SK-N-MC (cell line): ENCODE data around the gene ANKRD52.

Source experiments
- DNase-seq: peaks from one replicate; pipeline ENCODE4 v3.0.0-alpha.2; 2011; ENCODE audit warnings: low read depth, low spot score
- H3K27ac ChIP-seq: fragments of 200-600 bp; sonication (generic); 2 replicates; pipeline ENCODE4 v1.5.1; 2016; ENCODE audit warnings: mixed run types
- H3K36me3 ChIP-seq: fragments of 200-600 bp; sonication (generic); 2 replicates; pipeline ENCODE4 v1.6.1; 2017; ENCODE audit warnings: antibody characterized with exemption, low read length, mixed read lengths; ENCODE audit not compliant: insufficient read depth
- H3K4me3 ChIP-seq: fragments of 200-600 bp; sonication (generic); 2 replicates; pipeline ENCODE4 v1.5.1; 2016
- H3K9ac ChIP-seq: fragments of 200-600 bp; sonication (generic); 2 replicates; pipeline ENCODE4 v1.8.0; 2017; ENCODE audit warnings: mixed run types, mixed read lengths; ENCODE audit not compliant: insufficient read length
- H3K9me3 ChIP-seq: fragments of 200-600 bp; sonication (generic); 2 replicates; pipeline ENCODE4 v1.6.1; 2017; ENCODE audit warnings: low read depth, mild to moderate bottlenecking, antibody characterized with exemption, low read length, moderate library complexity, mixed read lengths
- EZH2 ChIP-seq: fragments of 200-600 bp; sonication (generic); IDR thresholded peaks from one replicate; pipeline ENCODE4 v1.6.1; 2017; ENCODE audit warnings: antibody characterized with exemption
- FOXP2 ChIP-seq: optimal IDR thresholded peaks from 2 replicates; pipeline ENCODE3; 2011; ENCODE audit warnings: mild to moderate bottlenecking, moderate library complexity; ENCODE audit not compliant: insufficient read depth; ENCODE audit errors: extremely low read length, control extremely low read depth
- POLR2AphosphoS5 ChIP-seq: IDR thresholded peaks from 2 replicates; pipeline ENCODE4 v1.6.1; 2012; ENCODE audit warnings: mild to moderate bottlenecking, low read depth, low read length, borderline replicate concordance

Gene ANKRD52

GRCh38 chr12:56252649-56253048, 5.5 kb downstream of the ANKRD52 start:
- no peak for DNase-seq
- TF ChIP-seq FOXP2 (no peak), POLR2AphosphoS5 (no peak), EZH2 (no peak)
- Histone ChIP-seq H3K36me3 (peaks cover 73% of the 10 kb centered on the region), H3K9me3 (no peaks in the 10 kb centered on the region), H3K27ac (no peak overlapping the region), H3K4me3 (no peak overlapping the region), H3K9ac (no peak overlapping the region)

GRCh38 chr12:56248711-56249110, 9.5 kb downstream of the ANKRD52 start:
- Histone ChIP-seq H3K9ac (no peak overlapping the region), H3K36me3 (peaks cover 72% of the 10 kb centered on the region), H3K27ac (no peak overlapping the region), H3K4me3 (no peak overlapping the region), H3K9me3 (no peaks in the 10 kb centered on the region)
- no peak for DNase-seq
- no peak for TF ChIP-seq POLR2AphosphoS5
- TF ChIP-seq EZH2, result no peak
- no peak for TF ChIP-seq FOXP2

- TF ChIP-seq EZH2 (no peak), POLR2AphosphoS5 (no peak), FOXP2 (no peak)
- no peak for DNase-seq
- Histone ChIP-seq H3K9ac (no peak overlapping the region), H3K27ac (no peak overlapping the region), H3K36me3 (peaks cover 69% of the 10 kb centered on the region), H3K9me3 (no peaks in the 10 kb centered on the region), H3K4me3 (no peak overlapping the region)
Observed at GRCh38 chr12:56247923-56248322, 10.3 kb downstream of the ANKRD52 start.

- Histone ChIP-seq H3K4me3 (no peak overlapping the region), H3K9ac (no peak overlapping the region), H3K36me3 (peaks cover 64% of the 10 kb centered on the region; the same call in 1 of the 2 replicates), H3K27ac (no peak overlapping the region), H3K9me3 (no peaks in the 10 kb centered on the region)
- TF ChIP-seq POLR2AphosphoS5 (no peak), FOXP2 (no peak), EZH2 (no peak)
- DNase-seq, result no peak
Observed at GRCh38 chr12:56244494-56244893, 13.7 kb downstream of the ANKRD52 start.

- peaks cover 59% of the 10 kb centered on the region; the same call in 1 of the 2 replicates for H3K36me3 ChIP-seq
- no peak for DNase-seq
Observed at GRCh38 chr12:56243731-56244181, 14.4 kb downstream of the ANKRD52 start.

GRCh38 chr12:56242986-56243385, 15.2 kb downstream of the ANKRD52 start:
- DNase-seq, result no peak
- no peaks in the 10 kb centered on the region for H3K9me3 ChIP-seq
- H3K4me3 ChIP-seq, result no peak overlapping the region
- H3K9ac ChIP-seq, result no peak overlapping the region
- TF ChIP-seq EZH2 (no peak), FOXP2 (no peak), POLR2AphosphoS5 (no peak)
- H3K27ac ChIP-seq, result no peak overlapping the region
- peaks cover 52% of the 10 kb centered on the region; the same call in 1 of the 2 replicates for H3K36me3 ChIP-seq

More at GRCh38 chr12:56243731-56244181, 14.4 kb downstream of the ANKRD52 start:
- TF ChIP-seq POLR2AphosphoS5 (no peak), FOXP2 (no peak), EZH2 (no peak)
- H3K27ac ChIP-seq, result no peak overlapping the region
- no peaks in the 10 kb centered on the region for H3K9me3 ChIP-seq
- H3K4me3 ChIP-seq, result no peak overlapping the region
- H3K9ac ChIP-seq, result no peak overlapping the region

GRCh38 chr12:56241424-56242303, 16.5 kb downstream of the ANKRD52 start:
- H3K9me3 ChIP-seq, result no peaks in the 10 kb centered on the region
- H3K4me3 ChIP-seq, result no peak overlapping the region
- DNase-seq, result no peak
- H3K36me3 ChIP-seq, result peaks cover 41% of the 10 kb centered on the region; the same call in 1 of the 2 replicates
- TF ChIP-seq EZH2 (no peak), POLR2AphosphoS5 (no peak), FOXP2 (no peak)
- H3K9ac ChIP-seq, result no peak overlapping the region
- no peak overlapping the region for H3K27ac ChIP-seq

GRCh38 chr12:56237552-56237951, 20.6 kb downstream of the ANKRD52 start:
- TF ChIP-seq POLR2AphosphoS5 (no peak), FOXP2 (no peak), EZH2 (no peak)
- Histone ChIP-seq H3K4me3 (no peak overlapping the region), H3K36me3 (peaks cover 13% of the 10 kb centered on the region; the same call in 1 of the 2 replicates), H3K9ac (no peak overlapping the region), H3K9me3 (no peaks in the 10 kb centered on the region), H3K27ac (no peak overlapping the region)
- DNase-seq, result no peak

- H3K4me3 ChIP-seq, result no peak overlapping the region
- H3K27ac ChIP-seq, result no peak overlapping the region
- peaks cover 7% of the 10 kb centered on the region; the same call in 1 of the 2 replicates for H3K36me3 ChIP-seq
- H3K9me3 ChIP-seq, result no peaks in the 10 kb centered on the region
- no peak overlapping the region for H3K9ac ChIP-seq
- no peak for DNase-seq
- no peak for TF ChIP-seq EZH2
- no peak for TF ChIP-seq POLR2AphosphoS5
- TF ChIP-seq FOXP2, result no peak
Observed at GRCh38 chr12:56236985-56237384, 21.2 kb downstream of the ANKRD52 start.
